Activated naive CD8-positive, alpha-beta T cell treated with anti-CD3 and anti-CD28 coated beads, Interleukin-2, amount 50 U/mL, for 16 hours (primary cell): ENCODE data around the gene CNKSR3.
"Not testable (repeated sequence)": the region's sequence is repeated elsewhere in the genome, so short reads cannot be mapped to it uniquely, and the experiment has no call there.

Source experiments
- DNase-seq: peaks from one replicate; pipeline ENCODE4 v3.0.0-alpha.2; 2020; ENCODE audit warnings: low read depth, low spot score

Gene CNKSR3

DNA sequence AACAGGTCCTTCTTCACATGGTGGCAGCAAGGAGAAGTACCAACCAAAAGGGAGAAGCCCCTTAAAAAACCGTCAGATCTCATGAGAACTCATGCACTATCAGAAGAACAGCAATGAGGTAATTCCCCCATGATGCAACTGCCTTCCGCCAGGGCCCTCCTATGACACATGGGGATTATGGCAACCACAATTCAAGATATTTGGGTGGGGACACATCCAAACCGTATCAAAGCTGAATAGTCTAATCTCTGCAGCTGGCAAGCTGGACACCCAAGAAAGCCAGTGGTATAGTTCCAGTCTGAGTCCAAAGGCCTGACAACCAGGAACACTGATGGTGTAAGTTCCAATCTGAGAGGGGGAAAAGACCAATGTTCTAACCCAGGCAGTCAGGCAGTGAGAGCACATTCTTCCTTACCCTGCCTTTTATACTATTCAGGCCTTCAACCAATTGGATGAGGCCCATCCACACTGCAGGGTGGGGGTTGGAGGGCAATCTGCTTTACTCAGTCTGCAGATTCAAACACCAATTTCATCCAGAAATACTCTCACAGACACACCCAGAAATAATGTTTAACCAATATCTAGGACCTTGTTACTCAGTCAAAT lies 17.9 kb upstream of the CNKSR3 start:
- DNase-seq: no peak

DNA sequence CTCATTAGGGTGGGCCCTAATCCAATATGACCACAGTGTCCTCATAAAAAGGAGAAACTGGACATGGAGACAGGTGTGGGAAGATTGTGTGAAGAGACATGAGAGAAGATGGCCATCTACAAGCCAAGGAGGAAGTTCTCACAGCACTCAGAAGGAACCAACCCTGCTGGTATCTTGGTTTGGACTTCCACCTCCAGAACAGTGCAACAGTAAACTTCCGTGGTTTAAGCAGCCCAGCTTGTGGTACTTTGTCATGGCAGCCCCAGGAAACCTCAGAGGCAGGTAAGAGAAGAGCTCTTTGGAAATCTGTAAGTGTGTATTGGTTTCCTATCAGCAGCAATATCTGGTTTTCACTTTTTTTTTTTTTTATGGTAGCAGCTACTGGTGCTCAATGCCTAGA lies 16.5 kb upstream of the CNKSR3 start:
- no peak for DNase-seq

DNA sequence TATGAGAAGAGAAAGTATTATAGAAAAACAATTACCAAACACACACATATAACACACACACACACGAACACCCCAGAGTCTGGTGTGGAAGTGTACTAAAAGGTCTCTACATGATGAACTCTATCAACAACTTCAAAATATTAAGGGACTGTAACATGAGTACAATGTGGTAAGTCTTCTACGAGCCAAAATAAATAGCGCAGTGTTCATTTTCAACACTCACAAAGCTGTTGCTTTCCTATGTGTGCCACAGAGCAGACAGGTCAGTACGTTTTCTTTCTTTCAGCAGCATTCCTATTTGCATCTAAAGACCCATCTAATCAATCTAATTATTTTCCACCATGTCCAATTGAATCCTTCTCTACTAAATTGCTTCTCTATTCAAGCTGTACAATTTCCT lies 12.1 kb upstream of the CNKSR3 start:
- no peak for DNase-seq

DNA sequence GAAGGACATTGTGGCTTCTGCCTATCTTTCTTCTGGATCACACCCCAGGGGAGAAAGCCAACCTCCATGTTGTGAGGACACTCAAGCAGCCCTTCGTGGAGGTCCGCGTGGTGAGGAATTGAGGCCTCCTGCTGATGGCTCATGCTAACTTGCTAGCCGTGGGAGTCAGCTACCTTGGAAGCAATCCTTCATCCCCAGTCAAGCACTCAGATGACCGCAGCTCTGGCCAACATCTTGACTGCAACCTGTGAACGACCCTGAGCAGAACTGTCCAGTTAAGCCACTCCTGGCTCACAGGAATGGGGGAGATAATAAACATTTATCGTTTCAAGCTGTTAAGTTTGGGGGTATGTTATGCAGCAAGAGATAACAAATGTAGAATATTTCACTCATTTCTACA lies 10.9 kb upstream of the CNKSR3 start:
- DNase-seq: no peak

DNA sequence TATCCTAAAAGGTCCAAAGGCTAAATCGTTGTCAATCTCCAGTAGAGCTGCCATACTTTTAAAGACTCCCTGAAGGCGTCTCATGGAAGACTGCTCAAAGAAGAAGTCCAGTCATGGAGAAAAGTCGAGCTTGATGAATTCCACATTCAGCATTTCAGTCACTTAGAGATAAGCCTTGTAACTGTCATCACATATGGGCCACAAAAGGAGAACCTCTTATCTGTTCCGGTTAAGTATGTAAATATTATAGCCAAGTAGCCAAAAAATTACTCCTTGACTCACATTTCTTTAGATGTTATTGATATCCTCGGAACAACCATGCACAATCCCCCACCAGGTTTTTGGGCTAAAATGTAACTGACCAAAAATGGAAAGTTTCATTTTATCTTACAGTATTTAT lies 9.8 kb upstream of the CNKSR3 start:
- DNase-seq: no peak

DNA sequence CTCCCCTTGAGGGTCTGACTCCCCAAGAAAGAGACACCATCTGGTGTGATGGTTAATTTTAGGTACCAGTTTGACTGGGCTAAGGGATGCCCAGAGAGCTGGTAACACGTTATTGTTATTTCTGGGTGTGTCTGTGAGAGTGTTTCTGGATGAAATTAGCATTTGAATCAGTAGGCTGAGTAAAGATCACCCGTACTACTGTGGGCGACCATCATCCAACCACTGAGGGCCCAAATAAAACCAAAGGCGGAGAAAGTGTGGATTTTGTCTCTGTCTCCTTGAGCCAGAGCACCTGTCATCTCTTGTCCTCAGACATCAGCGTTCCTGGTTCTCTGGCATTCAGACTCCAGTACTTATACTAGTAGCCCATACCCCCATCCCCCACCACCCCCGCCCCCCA lies 7.9 kb upstream of the CNKSR3 start:
- no peak for DNase-seq

DNA sequence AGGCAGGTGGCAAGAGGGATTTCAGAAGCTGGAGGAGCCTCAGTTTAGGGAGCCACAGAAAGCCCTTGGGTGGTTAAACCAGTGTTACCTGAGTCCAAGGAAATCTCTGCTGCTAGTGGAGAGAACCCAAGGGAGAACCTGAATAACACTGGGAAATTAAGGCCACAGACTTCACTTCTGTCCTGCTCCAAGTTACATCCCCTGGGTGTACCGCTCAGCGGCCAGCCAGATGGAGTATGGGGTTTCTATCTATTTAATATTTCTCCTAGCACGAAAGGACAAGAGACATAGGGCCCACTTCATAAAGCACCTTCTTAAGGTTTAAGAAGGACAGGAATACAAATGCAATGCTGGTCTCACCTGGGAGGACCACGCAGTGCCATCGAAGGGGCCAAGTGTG lies 5.8 kb upstream of the CNKSR3 start:
- no peak for DNase-seq

DNA sequence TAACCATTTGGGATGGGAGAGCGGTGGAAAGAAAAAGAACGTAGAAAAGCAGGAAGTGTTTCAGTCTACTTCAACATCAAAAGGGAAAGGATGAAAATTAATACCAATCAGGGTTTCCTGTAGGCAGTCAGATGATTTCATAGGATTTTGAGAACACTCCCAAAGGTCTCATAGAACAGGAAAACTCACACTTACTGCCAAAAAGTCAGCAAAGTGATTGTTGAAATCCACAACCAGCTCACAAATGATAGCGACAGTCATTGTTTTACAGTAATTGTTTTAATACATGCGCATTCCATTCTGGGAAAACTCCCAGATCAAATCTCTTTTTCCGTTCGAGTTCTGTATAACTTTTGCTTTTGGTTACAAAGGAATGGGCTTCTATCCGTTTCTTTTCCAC lies 5.3 kb upstream of the CNKSR3 start:
- DNase-seq: no peak

DNA sequence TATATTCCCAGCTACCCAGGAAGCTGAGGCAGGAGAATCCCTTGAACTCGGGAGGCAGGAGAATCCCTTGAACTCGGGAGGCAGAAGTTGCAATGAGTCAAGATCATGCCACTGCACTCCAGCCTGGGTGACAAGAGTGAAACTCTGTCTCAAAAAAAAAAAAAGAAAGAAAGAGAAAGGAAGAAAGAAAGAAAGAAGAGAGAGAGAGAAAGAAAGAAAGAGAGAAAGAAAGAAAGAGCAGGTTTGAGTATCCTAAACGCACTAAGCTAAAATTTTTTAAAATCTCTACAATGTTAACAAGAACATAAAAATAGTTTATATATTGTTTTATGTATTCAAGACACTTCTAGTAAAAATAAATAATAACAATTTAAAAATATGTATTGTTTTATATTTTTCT lies 4.6 kb upstream of the CNKSR3 start:
- not testable (repeated sequence) for DNase-seq

DNA sequence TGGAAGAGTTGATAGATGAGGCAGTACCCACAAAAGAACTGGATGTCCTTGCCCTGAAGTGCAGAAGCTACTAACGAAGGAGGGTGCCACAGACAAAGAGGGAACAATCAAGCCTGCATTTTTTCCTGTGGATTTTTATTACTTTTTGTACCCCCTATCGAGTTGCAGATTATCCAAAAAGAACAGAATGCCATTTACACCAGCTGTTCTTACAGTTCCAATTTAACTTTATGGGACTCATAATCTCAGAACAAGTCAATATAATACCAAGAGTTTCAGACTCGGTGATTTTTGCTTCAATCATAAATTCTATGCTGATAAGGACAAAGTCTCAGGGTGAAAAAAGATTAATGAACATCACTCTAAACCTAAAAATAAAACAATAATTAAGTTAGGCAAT lies 4.0 kb upstream of the CNKSR3 start:
- DNase-seq: no peak

DNA sequence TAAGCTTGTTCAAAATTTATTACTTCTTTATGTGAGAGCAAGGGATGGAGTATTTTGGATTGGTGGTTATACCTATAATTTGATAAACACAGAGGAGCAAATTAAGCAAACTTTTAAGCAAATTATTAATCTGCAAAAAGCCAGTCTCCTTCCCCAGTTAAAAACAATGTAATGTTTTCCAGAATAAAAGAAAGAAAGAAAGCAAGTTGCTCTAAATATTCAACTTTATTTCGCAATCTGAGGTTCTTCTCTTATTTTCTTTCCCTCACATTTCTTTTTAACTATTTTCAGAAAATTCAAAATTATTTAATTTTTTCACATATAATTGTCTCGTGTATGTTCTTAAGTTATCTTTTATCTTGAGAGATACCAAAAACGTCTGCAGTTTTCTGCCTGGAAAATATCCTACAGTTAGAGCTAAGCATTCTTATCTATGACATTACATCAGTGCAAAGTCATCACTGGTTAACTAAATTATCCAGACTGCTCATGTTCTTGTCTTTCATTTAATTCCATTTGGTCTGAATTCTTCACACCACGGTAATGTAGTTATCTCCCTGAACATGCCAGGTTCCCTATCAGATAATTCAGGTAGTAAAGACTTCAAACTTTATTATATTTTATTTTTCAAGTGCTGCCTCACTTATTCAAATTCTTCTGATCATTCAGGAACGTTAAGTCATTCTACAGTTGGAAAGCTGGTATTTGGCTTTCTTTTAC lies 3.3 kb upstream of the CNKSR3 start:
- DNase-seq: no peak

DNA sequence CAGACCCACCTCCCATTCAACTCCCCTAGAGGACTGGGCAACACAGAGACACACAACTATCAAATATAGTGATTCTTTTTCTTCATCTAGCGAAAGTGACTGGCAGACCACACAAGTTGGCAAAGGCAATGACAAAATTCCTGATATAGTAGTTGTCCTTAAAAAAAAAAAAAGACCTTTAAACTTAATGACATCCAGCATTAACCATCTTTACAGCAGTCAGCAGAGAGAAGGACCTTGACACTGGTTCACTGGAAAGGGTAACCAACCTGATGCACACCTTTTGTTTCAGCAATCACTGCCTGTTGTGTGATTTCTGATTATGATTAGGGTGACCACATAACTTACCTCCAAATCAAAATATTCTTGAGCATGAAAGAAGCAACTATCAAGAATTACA lies 1.7 kb upstream of the CNKSR3 start:
- DNase-seq: no peak

DNA sequence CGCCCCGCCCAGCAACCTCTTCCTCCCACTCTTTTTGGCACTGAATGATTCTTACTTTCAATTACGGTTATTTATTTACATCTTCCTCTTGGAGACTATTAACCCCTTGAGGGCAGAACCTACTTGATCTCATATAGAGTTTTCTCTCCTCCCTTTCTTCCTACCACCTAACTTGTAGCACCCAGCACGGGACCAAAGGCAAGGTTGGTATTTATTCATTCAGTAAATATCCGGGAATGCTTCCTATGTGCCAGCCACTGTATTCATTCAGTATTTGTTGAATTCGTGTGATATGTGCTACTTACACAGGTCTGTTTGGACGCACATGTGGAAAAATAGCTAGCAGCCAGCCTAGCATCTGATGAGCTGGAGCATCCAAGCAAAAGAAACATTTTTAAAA lies 1.3 kb upstream of the CNKSR3 start:
- no peak for DNase-seq

DNA sequence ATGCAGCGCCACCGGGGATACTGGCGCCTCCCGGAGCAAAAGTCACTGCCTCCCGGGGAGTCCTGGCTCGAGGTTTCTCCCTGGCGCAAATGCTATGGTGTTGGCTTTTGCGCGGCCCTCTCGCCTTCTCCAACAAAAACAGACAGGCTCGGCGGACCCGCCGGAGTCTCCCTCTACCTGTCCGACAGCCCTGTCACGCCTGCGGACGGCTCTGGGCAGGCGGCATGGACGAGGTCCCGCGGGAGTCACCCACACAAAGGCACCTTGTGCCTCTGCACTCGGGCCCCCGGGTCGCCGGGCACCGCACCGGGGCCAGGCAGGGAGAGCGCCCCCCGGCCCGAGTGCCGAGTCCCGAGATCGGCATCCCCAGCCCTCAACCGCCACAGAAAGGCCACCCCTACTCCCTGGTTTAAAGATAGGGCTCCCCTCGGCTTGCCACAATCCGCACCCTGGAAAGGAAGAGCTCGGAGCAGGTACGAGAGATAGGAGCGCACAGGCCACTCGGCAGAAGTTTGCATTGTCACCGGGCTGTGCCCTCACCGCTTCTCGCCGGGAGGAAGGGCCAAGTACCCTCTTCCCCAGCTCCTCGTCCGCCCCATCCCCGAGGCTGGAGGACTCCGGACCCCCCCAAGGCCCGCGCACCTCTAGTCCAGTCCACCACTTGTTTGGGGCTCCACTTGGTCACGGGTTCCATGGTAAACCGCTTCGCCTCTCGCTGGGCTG lies 903 bp downstream of the CNKSR3 start:
- DNase-seq: no peak

DNA sequence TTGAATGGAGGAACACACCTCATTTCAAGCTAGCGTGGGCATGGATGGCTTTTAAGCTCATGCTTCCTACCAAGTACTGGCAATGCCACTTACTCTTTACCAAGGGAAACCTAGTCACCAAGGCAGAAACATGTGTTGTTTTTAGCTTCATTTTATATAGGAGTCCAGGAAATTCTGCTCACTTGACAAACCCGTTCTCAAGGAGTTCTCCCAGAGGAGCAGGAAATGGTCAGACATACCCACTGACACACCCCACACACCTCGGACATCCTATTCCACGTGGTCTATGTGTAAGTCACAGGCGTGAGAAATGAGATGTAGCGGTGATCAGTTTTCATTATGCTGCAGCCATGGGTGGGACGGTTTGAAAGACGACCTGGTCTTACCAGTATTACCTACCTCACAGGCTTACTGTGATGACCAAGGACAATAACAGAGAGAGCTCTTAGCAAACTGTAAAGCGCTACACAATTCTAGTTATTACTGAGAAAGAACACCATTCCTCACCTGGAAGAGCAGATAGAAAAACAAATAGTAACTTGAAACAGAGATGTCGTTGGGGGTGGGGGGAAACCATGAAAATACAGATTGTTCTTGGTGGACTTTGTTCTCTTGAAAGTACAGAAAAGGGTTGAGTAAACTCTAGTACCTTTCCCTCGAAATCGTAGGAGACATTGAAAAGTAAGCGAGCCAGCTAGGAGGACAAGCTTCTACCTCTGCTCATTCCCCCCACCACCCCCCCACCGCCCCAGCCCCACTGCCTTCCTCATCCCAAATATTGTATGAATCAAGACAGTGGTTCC lies 1.7 kb downstream of the CNKSR3 start:
- no peak for DNase-seq

DNA sequence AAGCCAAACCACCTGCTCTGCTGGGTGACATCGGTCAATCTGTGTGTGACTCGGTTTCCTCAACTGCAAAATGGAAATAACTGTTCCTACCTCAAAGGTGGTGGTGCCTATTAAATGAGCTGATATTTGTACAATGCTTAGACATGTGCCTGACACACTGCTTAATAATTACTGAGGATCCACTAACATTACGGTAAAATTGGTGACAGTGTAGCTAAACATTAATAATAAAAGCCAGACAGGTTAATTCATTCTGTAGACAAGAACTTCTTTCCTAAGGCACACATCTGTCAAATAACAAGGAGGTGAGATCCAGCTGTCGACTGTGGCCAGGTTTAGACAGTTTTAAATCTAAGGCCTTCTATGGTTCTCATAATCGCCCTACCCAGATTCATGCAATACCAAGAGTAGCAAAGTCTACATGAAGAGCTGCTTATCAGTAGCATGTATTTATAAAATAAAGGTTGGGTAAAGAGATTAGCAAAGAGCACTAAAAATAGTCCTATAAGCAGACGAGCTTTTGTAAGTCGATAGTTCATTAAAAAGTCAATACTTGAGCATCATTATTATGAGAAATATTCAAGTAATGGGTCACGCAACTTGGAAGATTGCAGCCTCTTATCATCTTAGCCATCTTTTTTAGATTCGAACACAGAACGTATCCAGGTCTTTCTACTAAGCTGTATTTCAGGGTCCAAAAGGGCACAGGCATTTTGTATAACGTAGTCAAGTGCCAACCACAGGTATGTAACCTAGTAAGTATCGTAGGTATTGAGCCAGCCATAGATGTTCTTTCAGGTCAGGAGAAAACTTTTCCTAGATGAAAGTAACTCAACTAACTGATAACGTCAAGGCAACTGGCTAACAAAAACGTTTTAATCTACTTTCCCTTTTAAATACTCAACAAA lies 3.2 kb downstream of the CNKSR3 start:
- no peak for DNase-seq

DNA sequence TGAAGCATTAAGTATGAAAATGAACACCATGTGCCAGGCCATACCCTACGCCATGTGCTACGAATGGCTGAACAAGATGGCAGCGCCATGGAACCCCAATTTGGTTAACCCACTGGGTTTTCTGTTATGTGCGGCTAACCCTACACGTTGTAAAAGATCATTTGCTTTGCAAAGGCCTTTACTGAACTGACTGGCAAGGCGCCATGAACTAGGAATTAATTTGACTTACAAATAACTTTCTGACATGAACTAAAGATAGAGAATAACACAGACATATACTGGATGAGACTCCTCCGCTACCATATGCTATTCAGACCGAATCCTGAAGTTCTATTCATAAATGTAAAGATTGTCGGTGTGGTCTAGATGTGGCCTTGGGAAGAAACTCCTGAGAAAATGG lies 3.9 kb downstream of the CNKSR3 start:
- DNase-seq: no peak

DNA sequence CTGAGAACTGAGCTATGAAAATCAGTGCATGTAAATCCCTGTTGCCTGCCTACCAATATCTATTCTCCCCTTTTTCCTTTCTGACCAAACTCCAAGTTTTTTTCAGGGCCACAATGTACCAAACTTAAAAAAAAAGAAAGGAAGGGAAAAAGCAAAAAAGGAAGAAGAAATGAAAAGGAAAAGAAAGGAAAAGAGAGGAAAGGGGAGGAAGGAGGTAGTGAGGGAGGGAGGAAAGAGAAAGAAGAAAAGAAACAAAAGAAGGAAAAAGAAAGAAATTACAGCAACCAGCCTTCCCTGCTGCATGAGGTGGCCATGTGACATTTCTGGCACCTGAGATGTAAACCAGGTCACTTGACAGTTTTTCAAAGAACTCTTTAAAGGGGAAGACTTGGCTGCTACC lies 4.4 kb downstream of the CNKSR3 start:
- DNase-seq: no peak

DNA sequence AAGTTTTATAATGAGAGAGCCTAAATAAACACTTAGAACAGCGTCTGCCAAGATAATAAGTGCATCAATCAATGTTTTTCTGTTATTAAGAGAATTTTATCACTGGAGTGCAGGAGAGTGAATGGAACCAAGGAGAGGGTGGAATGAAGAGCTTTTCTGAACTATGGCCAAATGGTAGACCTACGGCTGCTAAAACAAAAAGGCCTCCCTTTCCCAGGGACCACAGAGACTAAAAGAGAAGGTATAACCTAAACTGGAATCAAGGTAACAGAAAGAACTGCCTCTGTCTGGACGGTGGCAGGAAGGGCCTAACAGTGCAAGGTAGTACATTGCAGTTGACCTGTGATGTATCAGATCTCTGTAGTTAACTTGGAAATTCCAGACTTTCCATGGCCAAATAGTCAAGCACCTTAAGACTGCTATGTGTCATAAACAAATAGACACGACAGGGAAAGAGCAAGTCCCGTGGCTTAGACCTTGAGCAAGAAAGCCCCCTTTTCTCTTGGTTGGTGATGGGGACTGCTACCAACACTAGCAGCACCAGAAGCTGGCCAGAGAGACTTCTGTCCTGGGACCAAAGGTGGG lies 5.5 kb downstream of the CNKSR3 start:
- no peak for DNase-seq

DNA sequence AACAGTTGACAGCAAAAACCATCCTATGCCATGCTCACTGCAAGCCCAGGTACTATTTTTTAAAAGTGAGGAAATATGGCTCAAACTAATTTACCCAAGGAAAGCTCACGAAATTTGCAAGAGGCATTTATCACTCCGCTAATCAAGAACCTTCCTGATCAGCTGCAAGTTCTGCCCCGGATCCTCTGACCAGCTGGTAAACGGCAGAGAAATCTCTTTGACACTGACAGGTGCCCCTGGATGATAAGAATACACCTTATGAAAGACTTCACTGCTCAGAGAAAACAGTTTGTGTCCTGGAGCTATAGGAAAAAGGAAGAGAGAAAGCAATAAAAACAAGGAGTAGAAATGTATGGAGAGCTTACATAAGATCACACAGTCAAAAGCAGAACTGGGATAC lies 6.4 kb downstream of the CNKSR3 start:
- no peak for DNase-seq

DNA sequence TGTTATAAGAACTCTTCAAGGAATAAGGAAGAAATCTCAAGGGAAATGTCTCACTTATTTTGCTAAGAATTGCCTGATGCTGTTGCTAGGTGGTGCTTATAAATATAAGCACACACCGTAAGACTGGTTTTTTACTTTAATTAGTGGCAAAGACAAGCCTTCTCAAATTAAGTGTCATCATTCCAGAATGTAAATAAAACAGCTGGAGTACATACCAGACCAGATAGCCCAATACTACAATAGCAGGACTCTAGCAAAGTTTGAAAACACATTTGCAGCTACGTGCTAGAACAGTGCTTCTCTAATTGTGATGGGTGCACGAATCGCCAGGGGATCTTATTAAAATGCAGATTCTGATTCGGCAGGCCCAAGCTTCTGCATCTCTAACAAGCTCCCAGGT lies 6.8 kb downstream of the CNKSR3 start:
- DNase-seq: no peak
